Activated CD8-positive, alpha-beta memory T cell treated with anti-CD3 and anti-CD28 coated beads for 36 hours (primary cell): ENCODE data around the gene PRICKLE1. TPM values are rescaled to one million over a fixed set of nuclear protein-coding genes. Genes with fewer than 3 reads are reported as not detected.

ENCODE experiments used
- CTCF ChIA-PET: fragments of 350-600 bp; sonication (Branson Sonifier 250); formaldehyde crosslinking; loops from one replicate; lab custom pipeline; 2021; ENCODE audit warnings: antibody characterized with exemption; lab: Charles Lee
- POLR2A ChIA-PET: fragments of 350-600 bp; sonication (Branson Sonifier 250); formaldehyde crosslinking; loops from one replicate; lab custom pipeline; 2021; ENCODE audit warnings: antibody characterized with exemption; lab: Charles Lee
- total RNA-seq, 2 experiments: library from RNA; stranded (reverse); gene quantifications; one replicate each; pipeline ENCODE4 v1.2.3, GENCODE V29; 2021

The PRICKLE1 gene
- not detected for total RNA-seq

DNA sequence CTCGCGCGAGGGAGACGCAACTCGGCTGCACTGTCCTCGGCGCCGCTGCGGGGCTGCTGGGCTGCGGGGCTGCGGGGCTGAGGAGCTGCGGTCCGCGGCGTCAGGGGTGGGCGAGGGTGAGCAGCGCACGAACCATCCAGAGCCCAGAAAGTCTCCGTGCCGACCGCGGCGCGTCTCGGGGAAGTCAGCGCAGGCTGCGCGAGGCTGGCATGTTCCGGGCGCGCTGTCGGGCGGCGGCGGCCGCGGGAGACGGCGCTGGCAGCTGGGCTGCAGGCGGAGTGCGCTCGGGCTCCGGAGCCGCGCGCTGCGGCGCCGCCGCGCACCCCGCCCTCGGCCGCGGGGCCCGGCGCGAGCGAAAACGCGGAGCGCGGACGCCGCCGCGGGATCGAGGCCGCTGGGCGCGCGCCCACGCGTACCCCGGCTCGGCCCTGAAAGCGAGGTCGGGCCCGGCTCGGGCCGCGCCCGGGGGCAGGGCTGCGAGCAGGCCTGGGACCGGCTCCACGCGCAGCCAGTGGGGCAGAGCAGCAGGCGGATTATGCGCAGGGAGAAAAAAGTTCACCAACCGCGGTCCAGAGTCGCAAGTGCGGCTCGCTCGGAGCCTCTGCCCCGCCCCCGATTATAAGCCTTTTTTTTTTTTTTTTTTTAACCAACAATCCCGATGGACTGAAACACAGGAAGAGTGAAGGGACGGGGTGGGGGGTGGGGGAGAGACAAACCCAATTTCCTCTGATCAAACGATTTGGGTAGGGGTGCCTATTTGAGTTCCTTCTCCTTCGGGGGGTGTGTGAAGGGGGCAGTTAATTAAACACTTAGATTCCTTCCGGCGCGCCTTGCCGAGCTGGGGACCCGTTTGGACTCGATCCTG, at the start of gene PRICKLE1:
TSS of gene PRICKLE1 (minus strand) at position 282 of the 865 bp plus-strand sequence. CDS start 117,230 bp downstream, outside the sequence.
- ChIA-PET POLR2A (no interaction called here), CTCF (no interaction called here)

DNA sequence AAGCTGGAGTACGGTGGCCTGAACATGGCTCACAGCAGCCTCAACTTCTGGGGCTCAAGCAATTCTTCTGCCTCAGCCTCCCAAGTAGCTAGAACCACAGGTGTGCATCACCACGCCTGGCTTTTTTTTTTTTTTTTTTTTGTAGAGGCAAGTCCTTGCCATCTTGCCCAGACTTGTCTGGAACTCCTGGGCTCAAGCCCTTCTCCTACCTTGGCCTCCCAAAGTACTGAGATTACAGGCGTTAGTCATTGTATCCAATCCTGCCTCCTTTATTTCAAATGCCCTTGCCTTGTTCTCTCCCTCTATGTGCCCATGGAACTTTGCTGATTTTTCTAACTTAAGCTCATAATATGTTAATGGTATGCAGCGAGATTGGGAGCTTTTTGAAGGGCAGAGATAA, 49.2 kb upstream of the PRICKLE1 start:
- ChIA-PET POLR2A (no interaction called here), CTCF (no interaction called here)

DNA sequence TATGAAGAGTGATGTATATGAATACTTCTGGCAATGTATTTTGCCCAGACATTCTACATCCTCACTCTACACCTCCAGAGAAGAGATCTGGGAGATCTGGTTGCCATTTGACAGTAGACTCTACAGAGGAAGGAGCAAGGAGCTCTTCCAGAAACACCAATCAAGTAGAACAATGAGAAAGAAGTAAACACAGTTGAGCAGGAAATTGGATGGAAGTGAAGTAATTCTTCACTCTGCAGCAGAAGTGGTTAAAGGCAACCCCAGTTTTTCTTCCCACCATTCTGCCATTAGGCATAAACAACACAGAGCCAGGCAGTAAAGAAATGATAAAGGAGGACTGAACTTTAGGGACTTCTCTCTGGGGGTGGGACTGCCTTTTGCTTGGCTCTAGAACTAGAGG, 48.5 kb upstream of the PRICKLE1 start:
- CTCF ChIA-PET = no interaction called here
- POLR2A ChIA-PET = no interaction called here

DNA sequence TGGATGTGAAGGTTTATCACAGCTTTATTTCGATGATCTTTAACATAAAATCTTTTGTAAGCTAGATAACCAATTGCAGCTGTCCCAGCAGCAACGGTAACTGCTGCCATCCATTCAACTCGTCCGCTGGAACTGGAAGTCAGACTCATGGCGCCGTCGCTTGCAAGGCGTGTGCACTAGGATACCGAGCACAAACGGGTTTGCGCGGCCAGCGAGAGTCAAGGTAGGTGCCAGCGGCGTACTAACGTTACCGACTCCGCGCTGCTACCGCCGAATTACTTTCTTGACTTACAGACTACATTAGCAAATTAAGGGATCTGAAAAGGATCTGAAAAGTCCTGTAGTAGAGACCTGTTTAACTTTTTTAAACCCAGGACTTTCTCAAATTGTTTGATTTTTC, 47.4 kb upstream of the PRICKLE1 start:
- POLR2A ChIA-PET = no interaction called here
- CTCF ChIA-PET = no interaction called here

DNA sequence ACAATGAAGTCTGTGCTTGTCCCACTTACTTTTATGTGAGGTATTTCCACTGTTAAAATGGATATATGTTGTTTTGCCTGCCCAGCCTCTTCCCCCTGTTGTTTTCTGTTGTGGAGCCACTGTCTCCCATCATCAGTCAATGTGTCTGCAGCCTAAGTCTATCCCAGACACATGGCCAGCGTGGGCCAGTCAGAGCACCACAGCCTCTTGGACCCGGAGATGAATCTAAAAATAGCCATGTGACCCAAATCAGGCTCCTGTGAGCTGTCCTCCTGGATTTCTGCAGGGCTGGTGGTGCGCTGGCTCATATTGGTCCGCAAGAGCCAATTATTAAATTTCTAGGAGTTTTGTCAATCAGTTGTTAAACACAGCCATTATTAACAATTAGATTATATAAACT, 44.0 kb upstream of the PRICKLE1 start:
- ChIA-PET CTCF (no interaction called here), POLR2A (no interaction called here)

DNA sequence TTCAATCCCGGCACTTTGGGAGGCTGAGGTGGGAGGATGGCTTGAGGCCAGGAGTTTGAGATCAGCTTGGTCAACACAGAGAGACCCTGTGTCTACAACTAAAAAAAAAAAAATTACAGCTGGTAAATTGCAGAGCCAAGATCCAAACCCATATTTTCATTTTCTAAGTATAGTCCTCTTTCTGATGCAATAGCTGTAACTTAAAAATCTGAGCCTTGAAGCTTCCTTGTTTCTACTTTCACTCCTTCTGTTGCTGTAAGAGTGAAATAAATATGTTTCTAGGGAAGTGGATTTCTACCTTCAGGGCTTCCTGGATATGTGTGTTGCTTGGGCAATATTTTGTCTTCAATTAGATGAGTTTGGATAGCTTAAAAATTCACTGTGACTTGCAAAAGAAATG, 42.0 kb upstream of the PRICKLE1 start:
- ChIA-PET POLR2A (no interaction called here), CTCF (no interaction called here)

DNA sequence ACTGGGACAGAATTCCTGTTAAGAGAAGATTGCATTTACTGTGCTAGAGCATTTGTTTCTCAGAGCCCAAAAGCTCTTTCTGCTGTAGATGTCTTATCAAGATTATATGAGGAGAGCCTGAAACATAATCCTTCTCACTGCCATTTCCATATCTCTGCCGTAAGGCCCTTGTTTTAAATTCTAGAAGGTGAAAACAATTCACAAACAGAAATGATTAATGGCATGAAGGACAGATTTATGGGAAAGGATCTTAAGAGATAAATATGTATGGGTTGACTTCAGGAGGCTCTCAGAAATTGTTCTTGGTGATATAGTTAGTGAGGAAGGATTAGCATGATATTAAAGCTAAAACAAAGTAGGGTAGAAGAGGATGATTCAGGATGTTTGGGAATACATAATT, 40.8 kb upstream of the PRICKLE1 start:
- POLR2A ChIA-PET = no interaction called here
- CTCF ChIA-PET = no interaction called here

DNA sequence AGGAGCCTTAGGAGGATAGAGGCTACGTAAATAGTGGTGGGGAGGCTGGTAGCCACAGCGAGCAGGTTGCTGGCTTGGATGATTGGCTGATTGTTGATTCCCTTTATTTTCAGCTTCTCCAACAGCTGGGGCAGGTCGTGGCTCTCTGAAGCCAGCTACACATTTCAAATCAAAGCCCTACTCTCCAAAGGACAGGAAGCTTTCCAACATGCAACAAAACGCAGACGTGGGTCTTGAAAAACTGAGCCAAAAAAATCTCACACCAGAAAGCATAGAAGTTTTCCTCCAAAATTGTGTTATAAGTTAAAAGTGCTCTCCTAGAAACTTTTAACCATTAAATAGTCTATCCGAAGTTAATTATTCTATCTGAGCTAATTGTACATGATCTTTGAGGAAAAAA, 37.6 kb upstream of the PRICKLE1 start:
- ChIA-PET POLR2A (no interaction called here), CTCF (no interaction called here)

DNA sequence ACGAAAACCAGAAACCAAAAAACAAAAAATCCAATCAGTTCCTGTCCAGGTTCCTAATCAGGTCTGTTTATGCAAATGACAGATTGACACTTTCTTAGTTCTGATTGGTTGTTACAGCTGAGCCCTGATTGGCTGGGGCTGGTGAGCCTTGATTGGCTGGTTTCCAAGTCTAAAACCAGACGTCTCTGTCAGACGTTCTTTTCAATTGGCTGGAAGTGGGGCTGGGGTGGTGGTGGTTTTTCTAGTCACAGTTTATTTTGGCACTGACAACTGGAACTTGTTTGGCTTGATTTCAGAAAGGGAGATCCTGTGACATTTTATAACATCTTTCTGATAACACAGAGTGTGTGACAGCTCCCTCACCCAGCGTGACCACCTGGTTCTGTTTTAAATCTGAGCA, 36.1 kb upstream of the PRICKLE1 start:
- ChIA-PET POLR2A (no interaction called here), CTCF (no interaction called here)

DNA sequence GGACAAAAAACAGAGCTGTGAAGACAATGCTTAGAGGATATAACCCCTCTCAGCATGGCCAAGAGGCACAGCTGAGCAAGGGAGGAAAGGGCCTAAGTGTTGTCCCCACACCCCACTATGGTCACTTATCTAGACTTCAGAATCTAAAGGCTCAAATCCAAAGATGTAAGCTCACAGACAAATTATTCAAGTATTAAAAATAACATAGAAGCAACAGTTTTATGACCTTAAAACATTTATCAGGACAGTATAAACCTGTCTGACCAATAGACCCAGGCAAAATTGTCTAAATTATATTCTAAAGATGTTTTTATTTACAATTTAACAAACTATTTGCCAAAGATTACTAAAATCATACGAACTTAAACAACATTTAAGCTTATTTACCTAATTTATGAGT, 28.1 kb upstream of the PRICKLE1 start:
- ChIA-PET POLR2A (no interaction called here), CTCF (no interaction called here)

DNA sequence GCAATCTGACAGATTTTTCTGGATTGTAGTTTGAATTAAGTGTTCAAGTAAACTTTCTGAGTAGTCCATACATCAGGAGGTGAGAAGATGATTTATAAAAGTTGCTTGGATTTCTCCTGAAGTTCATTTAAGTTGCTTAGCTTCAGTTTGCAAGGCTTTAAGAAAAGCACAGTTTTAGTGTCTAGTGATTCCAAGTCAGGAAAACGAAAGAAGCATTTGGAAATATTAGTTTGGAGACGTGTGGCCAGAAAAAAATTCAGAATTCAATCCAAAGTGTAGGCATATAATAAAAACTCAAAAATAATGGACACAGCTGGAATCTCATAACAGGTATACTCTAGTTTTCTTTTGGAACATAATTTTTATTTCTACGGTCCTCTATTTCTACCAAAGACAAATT, 25.5 kb upstream of the PRICKLE1 start:
- POLR2A ChIA-PET = no interaction called here

DNA sequence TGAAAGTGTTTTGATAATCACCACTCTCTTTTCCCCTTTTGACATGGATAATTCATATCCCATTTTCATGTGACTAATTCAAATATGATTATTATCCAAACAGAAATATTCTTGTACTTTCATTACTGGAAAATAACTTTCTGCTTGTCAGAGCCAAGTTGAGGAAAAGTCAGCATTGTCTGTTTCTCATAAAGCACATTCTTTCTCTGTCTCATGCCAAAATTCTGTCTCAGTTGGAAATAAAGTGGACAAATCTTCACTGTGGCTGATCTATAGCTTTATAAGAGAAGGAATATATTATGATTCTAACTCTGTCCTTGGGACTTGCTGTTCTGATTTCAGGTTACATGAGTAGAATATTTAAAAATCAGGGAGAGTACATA, 22.7 kb upstream of the PRICKLE1 start:
- CTCF ChIA-PET = no interaction called here
- POLR2A ChIA-PET = no interaction called here

More for the DNA sequence above, 25.5 kb upstream of the PRICKLE1 start:
- CTCF ChIA-PET = no interaction called here

DNA sequence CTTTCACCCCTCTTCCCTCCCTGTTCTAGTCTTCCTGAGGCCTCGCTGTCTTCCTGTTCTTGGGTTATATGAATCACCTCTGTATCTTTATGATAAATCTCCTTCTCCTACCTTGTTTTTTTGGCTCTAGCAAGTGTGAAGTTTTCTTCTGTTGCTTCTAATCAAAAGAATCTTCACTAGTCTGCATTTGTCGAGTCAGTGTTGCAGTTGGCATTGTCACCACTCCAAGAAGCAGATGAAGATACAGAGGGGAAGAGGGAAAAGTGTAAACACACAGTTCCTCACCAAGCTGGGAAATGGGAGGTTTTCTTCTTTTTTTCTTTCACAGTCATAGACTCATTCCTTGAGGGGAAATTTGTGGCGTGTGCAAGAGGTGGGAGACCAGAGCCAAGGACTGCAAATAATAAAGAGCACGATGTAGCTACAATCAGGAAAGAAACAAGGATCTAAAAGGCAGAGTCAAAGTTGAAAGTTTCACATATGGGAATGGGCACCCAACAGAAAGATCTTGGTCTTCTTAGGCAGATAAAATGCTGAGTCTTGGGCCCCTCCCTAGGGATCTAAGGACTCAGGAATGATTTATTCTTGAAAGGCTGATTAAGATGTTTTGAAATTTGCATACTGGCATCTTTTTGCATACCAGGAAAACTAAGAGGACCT, 22.2 kb upstream of the PRICKLE1 start:
- ChIA-PET POLR2A (no interaction called here), CTCF (no interaction called here)

DNA sequence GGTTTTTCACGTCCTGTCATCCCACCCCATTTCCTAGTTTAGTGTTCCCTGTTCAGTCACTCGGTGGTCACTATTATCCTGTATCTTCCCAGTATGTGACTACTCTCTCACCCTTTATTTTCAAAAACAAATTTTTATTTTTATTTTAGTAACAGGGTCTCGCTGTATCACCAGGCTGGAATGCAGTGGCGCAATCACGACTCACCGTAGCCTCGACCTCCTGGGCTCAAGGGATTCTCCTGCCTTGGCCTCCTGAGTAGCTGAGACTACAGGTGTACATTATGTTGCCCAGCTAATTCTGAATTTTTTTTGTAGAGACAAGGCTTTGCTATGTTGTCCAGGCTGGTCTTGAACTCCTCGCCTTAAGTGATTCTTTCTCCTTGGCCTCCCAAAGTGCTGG, 20.1 kb upstream of the PRICKLE1 start:
- CTCF ChIA-PET = no interaction called here
- POLR2A ChIA-PET = no interaction called here

DNA sequence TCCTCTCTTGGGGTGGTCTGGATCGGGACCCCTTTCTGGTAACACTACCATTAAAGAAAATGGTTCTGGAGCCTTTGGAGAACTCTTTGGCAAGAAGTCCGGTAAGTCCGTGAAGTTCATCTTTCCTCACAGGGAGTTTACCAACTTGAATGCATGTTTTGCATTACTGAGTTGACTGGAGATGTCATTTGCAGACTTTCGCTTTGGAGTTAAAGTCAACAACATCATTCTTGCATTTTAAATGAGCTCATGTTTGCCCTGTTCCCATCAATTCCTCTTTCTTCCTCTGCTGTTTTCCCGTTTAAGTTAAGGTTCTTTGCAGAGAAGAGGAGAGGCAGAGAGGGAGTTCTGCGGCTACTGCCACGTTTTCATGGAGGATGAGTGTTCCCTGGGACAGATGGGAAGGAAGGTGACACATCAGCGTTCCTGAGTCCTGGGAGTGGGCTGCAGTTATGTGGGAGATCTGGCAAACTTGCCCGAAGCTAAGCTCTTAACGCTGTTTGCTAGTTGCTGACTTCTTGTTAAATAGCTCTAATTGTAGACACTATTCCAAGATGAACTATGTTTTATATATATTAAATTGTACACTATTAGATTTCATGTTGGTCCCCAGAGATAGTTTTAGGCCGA, 18.8 kb upstream of the PRICKLE1 start:
- ChIA-PET CTCF (no interaction called here), POLR2A (no interaction called here)

DNA sequence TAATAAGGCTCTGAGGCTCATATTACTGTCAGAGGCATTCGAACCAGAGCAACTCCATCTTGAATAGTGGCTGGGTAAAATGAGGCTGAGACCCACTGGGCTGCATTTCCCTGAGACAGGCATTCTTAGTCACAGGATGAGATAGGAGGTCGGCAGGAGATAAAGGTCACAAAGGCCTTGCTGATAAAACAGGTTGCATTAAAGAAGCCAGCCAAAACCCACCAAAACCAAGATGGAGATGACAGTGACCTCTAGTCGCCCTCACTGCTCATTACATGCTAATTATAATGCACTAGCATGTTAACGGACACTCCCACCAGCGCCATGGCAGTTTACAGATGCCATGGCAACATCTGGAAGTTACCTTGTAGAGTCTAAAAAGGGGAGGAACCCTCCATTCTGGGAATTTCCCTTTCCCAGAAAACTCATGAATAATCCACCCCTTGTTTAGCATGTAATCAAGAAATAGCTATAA, 18.1 kb upstream of the PRICKLE1 start:
- ChIA-PET POLR2A (no interaction called here), CTCF (no interaction called here)

DNA sequence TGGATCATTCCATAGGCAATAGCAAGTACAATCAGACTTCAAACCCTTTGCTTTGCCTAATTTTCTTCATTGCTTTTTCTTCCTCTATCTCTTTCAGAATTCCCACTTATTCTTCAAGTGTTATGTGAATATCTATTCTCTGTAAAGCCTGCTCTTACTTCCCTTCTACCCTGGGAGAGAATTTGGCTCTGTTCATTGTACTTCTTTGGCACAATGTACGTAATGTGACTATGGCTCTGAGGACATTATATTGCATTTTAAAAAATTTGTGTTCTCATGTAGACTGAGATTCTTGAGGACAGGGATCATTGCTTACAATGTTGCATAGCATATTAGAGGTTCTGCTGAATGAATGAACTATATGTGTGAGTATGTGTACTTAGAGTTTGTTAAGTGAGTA, 16.9 kb upstream of the PRICKLE1 start:
- ChIA-PET POLR2A (no interaction called here), CTCF (no interaction called here)

DNA sequence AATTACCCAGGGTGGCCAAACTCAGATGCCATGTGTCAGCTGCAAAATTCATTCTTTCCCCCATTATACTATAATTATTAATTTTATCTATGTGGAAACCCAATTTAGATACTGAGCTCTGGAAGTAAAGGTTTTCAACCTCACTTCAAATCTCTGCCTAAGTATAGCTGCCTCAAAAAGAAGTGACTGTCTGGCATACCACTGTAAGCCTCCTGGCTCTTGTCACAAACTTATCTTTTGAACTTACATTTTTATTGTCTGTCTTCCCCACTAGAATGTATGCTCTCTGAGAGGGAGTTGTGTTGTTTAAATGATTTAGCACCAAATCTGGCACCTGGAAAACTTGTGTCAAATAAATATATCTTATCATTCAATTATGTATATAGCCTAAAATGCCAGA, 16.1 kb upstream of the PRICKLE1 start:
- ChIA-PET CTCF (no interaction called here), POLR2A (no interaction called here)

DNA sequence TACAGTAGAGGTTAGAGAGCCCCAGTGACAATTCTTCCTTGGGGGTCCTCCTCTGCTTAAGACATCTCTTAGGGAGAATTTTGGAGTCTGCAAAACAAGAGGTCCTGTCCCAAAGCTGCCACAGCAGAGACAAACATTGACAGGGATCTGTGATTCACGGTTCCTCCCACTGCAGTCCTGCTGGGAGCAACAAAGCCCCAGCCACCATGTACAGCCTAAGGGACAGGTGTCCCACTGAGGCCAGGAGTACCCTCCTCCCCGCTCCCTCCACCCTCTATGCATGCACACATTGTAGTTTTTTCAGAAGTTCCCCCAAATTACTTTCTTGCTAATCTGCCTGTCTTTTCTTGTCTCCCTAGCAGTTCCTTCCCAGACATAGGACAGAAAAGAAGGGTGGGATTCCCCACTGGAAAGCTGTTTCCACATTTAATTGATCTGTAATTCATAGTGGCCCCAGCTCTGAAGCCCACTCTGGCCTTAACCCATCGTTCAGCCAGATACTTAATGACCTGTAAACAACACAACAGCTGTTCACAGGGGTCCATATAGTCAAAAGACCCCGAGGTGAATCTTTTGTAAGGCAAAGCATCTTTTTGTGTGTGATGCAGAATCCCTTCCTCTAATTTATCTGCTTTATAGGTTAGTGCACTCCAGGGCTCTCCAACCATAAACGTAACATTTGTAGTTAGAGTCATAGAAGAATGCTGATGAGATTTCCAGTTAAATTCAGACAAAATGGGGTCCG, 13.9 kb upstream of the PRICKLE1 start:
- ChIA-PET CTCF (no interaction called here), POLR2A (no interaction called here)

DNA sequence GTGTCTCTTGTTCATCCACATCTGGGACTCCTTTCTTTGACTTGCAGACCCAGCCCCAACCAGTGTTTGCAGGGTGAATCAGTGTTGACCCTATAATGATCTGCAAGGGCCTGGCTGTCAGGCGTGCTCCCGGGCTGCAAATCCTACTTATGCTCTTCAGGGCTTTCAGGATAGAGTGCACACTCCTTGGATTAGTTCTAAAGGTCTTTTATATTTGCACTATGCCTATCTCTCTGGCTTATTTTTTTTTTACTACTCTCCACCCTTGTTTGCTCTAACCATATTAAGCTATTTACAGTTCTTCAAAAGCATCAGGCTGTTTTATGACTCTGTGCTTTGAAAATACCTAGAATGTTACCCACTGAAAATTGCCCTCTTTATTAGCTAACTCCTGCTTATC, 4.3 kb upstream of the PRICKLE1 start:
- POLR2A ChIA-PET = no interaction called here
- CTCF ChIA-PET = no interaction called here
